ENCODE measurements around the gene AP2B1.

DNA sequence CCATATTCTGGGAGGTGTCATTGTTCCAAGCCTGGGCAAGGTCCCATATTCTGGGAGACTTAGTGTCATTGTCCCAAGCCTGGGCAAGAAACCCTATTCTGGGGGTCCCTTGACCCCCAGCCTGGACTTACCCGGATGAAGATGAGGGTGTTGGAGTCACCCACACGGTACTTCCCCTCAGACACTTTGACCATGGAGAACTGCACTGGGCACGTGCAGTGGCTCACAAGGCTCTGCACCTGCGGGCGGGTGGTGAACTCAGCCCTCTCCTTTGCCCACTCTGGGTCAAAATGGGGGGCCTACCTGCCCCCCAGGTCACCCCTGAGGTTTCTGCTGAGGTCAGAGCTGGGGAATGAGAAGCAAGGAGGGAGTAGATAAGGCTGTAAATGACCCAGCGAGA is 161.9 kb downstream of the AP2B1 start:
- TF ChIP-seq, protein P1, sequence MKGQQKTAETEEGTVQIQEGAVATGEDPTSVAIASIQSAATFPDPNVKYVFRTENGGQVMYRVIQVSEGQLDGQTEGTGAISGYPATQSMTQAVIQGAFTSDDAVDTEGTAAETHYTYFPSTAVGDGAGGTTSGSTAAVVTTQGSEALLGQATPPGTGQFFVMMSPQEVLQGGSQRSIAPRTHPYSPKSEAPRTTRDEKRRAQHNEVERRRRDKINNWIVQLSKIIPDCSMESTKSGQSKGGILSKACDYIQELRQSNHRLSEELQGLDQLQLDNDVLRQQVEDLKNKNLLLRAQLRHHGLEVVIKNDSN (IDR thresholded peaks at IDR 0.05) = no peak
- no peak for TF ChIP-seq MAX (IDR thresholded peaks at IDR 0.05)
- no peak for TF ChIP-seq TAF1 (IDR thresholded peaks at IDR 0.05; ENCODE audit: low read depth)
- no peak for TF ChIP-seq CREB1 (IDR thresholded peaks at IDR 0.05; ENCODE audit: low read depth)
- no peak for TF ChIP-seq YY1 (IDR thresholded peaks at IDR 0.05; ENCODE audit: low read depth)

All from Ishikawa (cell line).